Skin epidermis (tissue), 12 donors: ENCODE data around the gene KIAA0586.
"Not testable (repeated sequence)": the region's sequence is repeated elsewhere in the genome, so short reads cannot be mapped to it uniquely, and the experiment has no call there.

Experiments
- H3K27ac ChIP-seq, 21 experiments: fragments of 200-600 bp; sonication (generic) in 11 of 21; one replicate each; pipeline ENCODE4 v1.5.0; 2020; ENCODE audit warnings: mild to moderate bottlenecking in 3 of 21, inconsistent platforms in 2 of 21, moderate library complexity in 2 of 21
- H3K4me3 ChIP-seq, 7 experiments: fragments of 200-600 bp; sonication (generic) in 2 of 7; one replicate each; pipeline ENCODE4 v1.5.0; 2020; ENCODE audit warnings: inconsistent platforms in 2 of 7, mild to moderate bottlenecking in 2 of 7, moderate library complexity in 1 of 7

KIAA0586 gene

GRCh38 chr14:58581389-58581788 is 153.9 kb downstream of the KIAA0586 start:
- H3K4me3 ChIP-seq, H3K27ac ChIP-seq: not testable (repeated sequence)

GRCh38 chr14:58584383-58584782 is 156.9 kb downstream of the KIAA0586 start:
- no peak overlapping the region for H3K4me3 ChIP-seq

GRCh38 chr14:58587271-58587670 is 159.8 kb downstream of the KIAA0586 start:
- Histone ChIP-seq H3K27ac (no peak overlapping the region), H3K4me3 (no peak overlapping the region)

More at GRCh38 chr14:58584383-58584782, 156.9 kb downstream of the KIAA0586 start:
- H3K27ac ChIP-seq: no peak overlapping the region

- H3K27ac ChIP-seq, H3K4me3 ChIP-seq: not testable (repeated sequence)
Observed at GRCh38 chr14:58588321-58588720, 160.8 kb downstream of the KIAA0586 start.

- Histone ChIP-seq H3K4me3 (no peak overlapping the region), H3K27ac (no peak overlapping the region)
Observed at GRCh38 chr14:58593977-58594376, 166.5 kb downstream of the KIAA0586 start.

GRCh38 chr14:58597041-58597440 is 169.5 kb downstream of the KIAA0586 start:
- H3K27ac ChIP-seq: no peak overlapping the region

GRCh38 chr14:58598028-58598803 is 170.7 kb downstream of the KIAA0586 start:
- Histone ChIP-seq H3K4me3 (no peak overlapping the region), H3K27ac (no peak overlapping the region)

More at GRCh38 chr14:58597041-58597440, 169.5 kb downstream of the KIAA0586 start:
- no peak overlapping the region for H3K4me3 ChIP-seq

- Histone ChIP-seq H3K4me3 (no peak overlapping the region), H3K27ac (no peak overlapping the region)
Observed at GRCh38 chr14:58598804-58599525, 171.4 kb downstream of the KIAA0586 start.

- H3K4me3 ChIP-seq: no peak overlapping the region
- no peak overlapping the region for H3K27ac ChIP-seq
Observed at GRCh38 chr14:58599707-58600106, 172.2 kb downstream of the KIAA0586 start.
